Glomerular visceral epithelial cell (primary cell): ENCODE measurements around the gene NGEF.
"Not testable (repeated sequence)": the region's sequence is repeated elsewhere in the genome, so short reads cannot be mapped to it uniquely, and the experiment has no call there.

Experiments
- DNase-seq: peaks from one replicate; pipeline ENCODE4 v3.0.0-alpha.2; 2016; ENCODE audit errors: extremely low spot score

NGEF gene

GRCh38 chr2:233022561-233022960, 9.5 kb upstream of the NGEF start:
- DNase-seq: no peak

- DNase-seq: peak; percentile 13
Observed at GRCh38 chr2:233021771-233022170, 8.7 kb upstream of the NGEF start.

GRCh38 chr2:233020454-233020853, 7.4 kb upstream of the NGEF start:
- no peak for DNase-seq

- not testable (repeated sequence) for DNase-seq
Observed at GRCh38 chr2:233019610-233020009, 6.6 kb upstream of the NGEF start.

GRCh38 chr2:233017947-233018346, 4.9 kb upstream of the NGEF start:
- no peak for DNase-seq

GRCh38 chr2:233015019-233015645, 2.1 kb upstream of the NGEF start:
- no peak for DNase-seq

GRCh38 chr2:233013650-233014049, 594 bp upstream of the NGEF start:
- DNase-seq: no peak

- DNase-seq: no peak
Observed at GRCh38 chr2:233012301-233012971, 620 bp downstream of the NGEF start.

GRCh38 chr2:233011702-233012131, 1.3 kb downstream of the NGEF start:
- DNase-seq: no peak

- no peak for DNase-seq
Observed at GRCh38 chr2:233011268-233011650, 1.8 kb downstream of the NGEF start.

- DNase-seq: no peak
Observed at GRCh38 chr2:233010569-233011267, 2.3 kb downstream of the NGEF start.

GRCh38 chr2:233009661-233010060, 3.4 kb downstream of the NGEF start:
- no peak for DNase-seq

- no peak for DNase-seq
Observed at GRCh38 chr2:233007739-233008138, 5.3 kb downstream of the NGEF start.

- no peak for DNase-seq
Observed at GRCh38 chr2:233007270-233007669, 5.8 kb downstream of the NGEF start.

GRCh38 chr2:233006648-233007047, 6.4 kb downstream of the NGEF start:
- DNase-seq: no peak

GRCh38 chr2:233005096-233005495, 8.0 kb downstream of the NGEF start:
- DNase-seq: no peak

GRCh38 chr2:233003658-233004555, 9.1 kb downstream of the NGEF start:
- DNase-seq: no peak

GRCh38 chr2:233002829-233003657, 10.0 kb downstream of the NGEF start:
- DNase-seq: no peak

GRCh38 chr2:233000886-233001750, 11.9 kb downstream of the NGEF start:
- no peak for DNase-seq

GRCh38 chr2:232999354-232999753, 13.7 kb downstream of the NGEF start:
- DNase-seq: no peak
